HUES48 (cell line): ENCODE measurements around the gene GAPT.
"Not testable (repeated sequence)": the region's sequence is repeated elsewhere in the genome, so short reads cannot be mapped to it uniquely, and the experiment has no call there.

Experiments
- H3K27ac ChIP-seq: one replicate; pipeline ENCODE4 v1.7.0; 2013; ENCODE audit warnings: low read depth, low read length, inconsistent platforms
- H3K27me3 ChIP-seq: 2 replicates; pipeline ENCODE4 v1.6.1; 2013; ENCODE audit warnings: mild to moderate bottlenecking, low read length; ENCODE audit not compliant: control insufficient read depth, insufficient read depth
- H3K36me3 ChIP-seq: 2 replicates; pipeline ENCODE4 v1.6.1; 2013; ENCODE audit warnings: low read length; ENCODE audit not compliant: control insufficient read depth, insufficient read depth
- H3K4me1 ChIP-seq: 2 replicates; pipeline ENCODE4 v1.6.1; 2013; ENCODE audit warnings: mild to moderate bottlenecking, low read length; ENCODE audit not compliant: control insufficient read depth, insufficient read depth
- H3K4me3 ChIP-seq: 2 replicates; pipeline ENCODE4 v1.5.1; 2013; ENCODE audit warnings: mild to moderate bottlenecking, low read depth, low read length
- H3K9ac ChIP-seq: 2 replicates; pipeline ENCODE4 v1.6.1; 2013; ENCODE audit warnings: mild to moderate bottlenecking, low read depth, low read length, moderate library complexity
- H3K9me3 ChIP-seq: 2 replicates; pipeline ENCODE4 v1.6.1; 2013; ENCODE audit warnings: low read length; ENCODE audit not compliant: control insufficient read depth, insufficient read depth

The GAPT gene

GRCh38 chr5:58505502-58505901, 14.3 kb downstream of the GAPT start:
- H3K4me3 ChIP-seq, result no peak overlapping the region
- H3K9me3 ChIP-seq, result no peaks in the 10 kb centered on the region
- no peaks in the 10 kb centered on the region for H3K27me3 ChIP-seq
- no peak overlapping the region for H3K27ac ChIP-seq
- H3K4me1 ChIP-seq, result peaks cover 15% of the 10 kb centered on the region
- H3K36me3 ChIP-seq, result no peaks in the 10 kb centered on the region
- no peak overlapping the region for H3K9ac ChIP-seq

GRCh38 chr5:58505971-58506640, 14.9 kb downstream of the GAPT start:
- no peak overlapping the region for H3K9ac ChIP-seq
- no peak overlapping the region for H3K27ac ChIP-seq
- no peaks in the 10 kb centered on the region for H3K9me3 ChIP-seq
- H3K27me3 ChIP-seq, result no peaks in the 10 kb centered on the region
- H3K36me3 ChIP-seq, result no peaks in the 10 kb centered on the region
- H3K4me1 ChIP-seq, result peaks cover 15% of the 10 kb centered on the region
- H3K4me3 ChIP-seq, result no peak overlapping the region

- no peaks in the 10 kb centered on the region for H3K9me3 ChIP-seq
- H3K27ac ChIP-seq, result no peak overlapping the region
- no peaks in the 10 kb centered on the region for H3K36me3 ChIP-seq
- H3K9ac ChIP-seq, result no peak overlapping the region
- no peak overlapping the region for H3K4me3 ChIP-seq
- no peaks in the 10 kb centered on the region for H3K27me3 ChIP-seq
- peaks cover 15% of the 10 kb centered on the region for H3K4me1 ChIP-seq
Measured at GRCh38 chr5:58507715-58508114, 16.5 kb downstream of the GAPT start.

- H3K9me3 ChIP-seq, result peaks cover 15% of the 10 kb centered on the region
- H3K27me3 ChIP-seq, result no peaks in the 10 kb centered on the region
- no peaks in the 10 kb centered on the region for H3K36me3 ChIP-seq
- H3K27ac ChIP-seq, result no peak overlapping the region
- H3K4me1 ChIP-seq, result no peaks in the 10 kb centered on the region
- no peak overlapping the region for H3K4me3 ChIP-seq
- no peak overlapping the region for H3K9ac ChIP-seq
Measured at GRCh38 chr5:58517198-58517597, 26.0 kb downstream of the GAPT start.

GRCh38 chr5:58523956-58524355, 32.7 kb downstream of the GAPT start:
- Histone ChIP-seq H3K27me3 (no peaks in the 10 kb centered on the region), H3K4me1 (no peaks in the 10 kb centered on the region), H3K9ac (no peak overlapping the region), H3K4me3 (no peak overlapping the region), H3K9me3 (no peaks in the 10 kb centered on the region), H3K36me3 (no peaks in the 10 kb centered on the region), H3K27ac (no peak overlapping the region)

GRCh38 chr5:58524571-58524970, 33.3 kb downstream of the GAPT start:
- no peak overlapping the region for H3K9ac ChIP-seq
- no peaks in the 10 kb centered on the region for H3K9me3 ChIP-seq
- no peaks in the 10 kb centered on the region for H3K36me3 ChIP-seq
- no peaks in the 10 kb centered on the region for H3K4me1 ChIP-seq
- H3K4me3 ChIP-seq, result no peak overlapping the region
- H3K27me3 ChIP-seq, result no peaks in the 10 kb centered on the region
- no peak overlapping the region for H3K27ac ChIP-seq

GRCh38 chr5:58530942-58531490, 39.8 kb downstream of the GAPT start:
- Histone ChIP-seq H3K4me3 (no peak overlapping the region), H3K9me3 (peaks cover 14% of the 10 kb centered on the region), H3K9ac (no peak overlapping the region), H3K27me3 (no peaks in the 10 kb centered on the region), H3K4me1 (no peaks in the 10 kb centered on the region), H3K27ac (peak overlapping the region; percentile 72), H3K36me3 (no peaks in the 10 kb centered on the region)

- not testable (repeated sequence) for H3K27ac ChIP-seq, H3K4me1 ChIP-seq
Measured at GRCh38 chr5:58541935-58542334, 50.7 kb downstream of the GAPT start.

GRCh38 chr5:58542709-58543108, 51.5 kb downstream of the GAPT start:
- Histone ChIP-seq H3K27me3 (no peaks in the 10 kb centered on the region), H3K4me1 (no peaks in the 10 kb centered on the region), H3K9me3 (peaks cover 11% of the 10 kb centered on the region), H3K9ac (no peak overlapping the region), H3K4me3 (no peak overlapping the region), H3K36me3 (no peaks in the 10 kb centered on the region), H3K27ac (no peak overlapping the region)

More at GRCh38 chr5:58541935-58542334, 50.7 kb downstream of the GAPT start:
- not testable (repeated sequence) for H3K4me3 ChIP-seq, H3K9ac ChIP-seq, H3K27me3 ChIP-seq, H3K36me3 ChIP-seq
- peaks cover 11% of the 10 kb centered on the region for H3K9me3 ChIP-seq

- H3K27ac ChIP-seq, result no peak overlapping the region
- no peak overlapping the region for H3K9ac ChIP-seq
- H3K9me3 ChIP-seq, result peaks cover 11% of the 10 kb centered on the region
- H3K36me3 ChIP-seq, result no peaks in the 10 kb centered on the region
- H3K4me1 ChIP-seq, result no peaks in the 10 kb centered on the region
- H3K27me3 ChIP-seq, result no peaks in the 10 kb centered on the region
- no peak overlapping the region for H3K4me3 ChIP-seq
Measured at GRCh38 chr5:58543723-58544122, 52.5 kb downstream of the GAPT start.

GRCh38 chr5:58544195-58544594, 53.0 kb downstream of the GAPT start:
- Histone ChIP-seq H3K36me3 (no peaks in the 10 kb centered on the region), H3K27ac (no peak overlapping the region), H3K9me3 (peaks cover 11% of the 10 kb centered on the region), H3K27me3 (no peaks in the 10 kb centered on the region), H3K4me1 (no peaks in the 10 kb centered on the region), H3K9ac (no peak overlapping the region), H3K4me3 (no peak overlapping the region)
